ENCODE data around the gene HS3ST1.

Gene HS3ST1

DNA sequence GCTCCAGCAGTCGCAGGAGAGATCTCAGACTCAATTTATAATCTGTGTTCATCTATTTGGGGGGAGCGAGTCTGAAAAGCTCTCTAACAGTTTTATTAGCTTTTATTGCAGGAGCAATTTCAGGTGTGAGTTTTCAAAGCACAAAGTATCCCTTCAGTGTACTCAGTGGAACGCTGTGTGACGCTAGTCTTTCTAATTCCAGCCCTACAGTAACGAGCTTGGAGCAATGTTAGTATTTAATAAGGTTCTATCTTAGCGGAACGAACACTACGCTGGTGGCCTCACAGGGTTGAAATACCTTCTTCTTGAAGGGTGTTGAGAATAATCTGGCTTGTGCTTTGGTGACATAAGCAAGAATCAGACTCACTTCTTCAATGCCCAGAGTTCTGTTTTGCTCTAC, 8.4 kb downstream of the HS3ST1 start:
- no peak for TF ChIP-seq CTCF (IDR thresholded peaks at IDR 0.05; ENCODE audit: insufficient read depth, low read depth, low read length, missing control alignments)
- no peak for DNase-seq (ENCODE audit: low read depth)
- no peak overlapping the region for H3K4me3 ChIP-seq (ENCODE audit: low read length)

- TF ChIP-seq CTCF (IDR thresholded peaks at IDR 0.05; ENCODE audit: insufficient read depth, low read depth, low read length, missing control alignments) = no peak
- H3K4me3 ChIP-seq (ENCODE audit: low read length) = no peak overlapping the region
- no peak for DNase-seq (ENCODE audit: low read depth)
Observed at GRCh38 chr4:11418610-11419009, 10.1 kb downstream of the HS3ST1 start.

DNA sequence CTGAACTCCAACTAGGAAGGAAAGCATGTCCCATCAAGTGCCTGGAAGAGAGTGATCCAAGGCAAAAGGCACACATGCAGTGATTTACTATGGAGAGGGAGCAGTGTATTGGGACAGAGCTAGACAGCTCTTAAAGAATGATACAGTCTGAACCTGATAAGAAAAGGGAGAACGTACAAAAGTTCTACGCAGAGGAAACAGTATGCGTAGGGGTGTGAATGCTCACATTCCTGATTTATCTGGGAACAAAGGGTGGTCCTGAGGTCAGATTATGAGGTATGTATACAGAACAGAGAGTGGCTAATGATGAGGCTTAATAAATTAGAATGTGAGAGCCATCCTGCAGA, 12.0 kb downstream of the HS3ST1 start:
- no peak for TF ChIP-seq CTCF (IDR thresholded peaks at IDR 0.05; ENCODE audit: insufficient read depth, low read depth, low read length, missing control alignments)
- DNase-seq (ENCODE audit: low read depth) = no peak
- H3K4me3 ChIP-seq (ENCODE audit: low read length) = no peak overlapping the region

DNA sequence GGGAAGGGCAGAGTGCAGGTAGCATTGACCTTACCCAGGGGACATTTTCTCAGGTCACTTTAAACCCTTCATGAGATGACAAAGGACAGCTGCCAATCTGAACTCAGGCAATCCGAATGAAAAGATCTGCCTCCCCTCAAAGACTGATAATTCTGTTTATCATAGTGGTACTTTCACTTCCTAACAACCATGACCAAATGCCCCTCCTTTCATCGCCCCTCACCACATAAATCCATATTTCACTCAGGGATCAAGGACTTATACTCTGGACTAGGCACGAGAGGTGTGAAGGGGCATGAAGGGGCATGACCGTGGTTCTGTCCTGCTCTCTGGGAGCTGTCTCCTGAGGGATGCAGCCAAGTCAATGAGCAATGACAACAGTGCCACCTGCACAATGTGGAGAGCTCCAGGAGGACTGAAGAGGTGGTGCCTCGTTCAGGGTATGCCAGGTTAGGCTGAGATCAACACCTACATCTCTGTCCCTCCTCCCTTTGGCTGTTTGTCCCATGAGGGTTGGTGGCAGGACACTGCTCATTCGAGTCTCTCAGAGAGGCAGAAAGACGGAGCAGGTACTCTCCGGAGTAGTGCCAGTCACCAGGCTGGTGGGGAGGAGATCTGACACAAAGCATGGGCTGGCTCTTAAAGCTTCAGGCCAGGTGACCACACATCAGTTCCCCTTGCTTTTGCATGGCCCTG, 12.5 kb downstream of the HS3ST1 start:
- DNase-seq (ENCODE audit: low read depth) = no peak
- no peak for TF ChIP-seq CTCF (IDR thresholded peaks at IDR 0.05; ENCODE audit: insufficient read depth, low read depth, low read length, missing control alignments)
- no peak overlapping the region for H3K4me3 ChIP-seq (ENCODE audit: low read length)

DNA sequence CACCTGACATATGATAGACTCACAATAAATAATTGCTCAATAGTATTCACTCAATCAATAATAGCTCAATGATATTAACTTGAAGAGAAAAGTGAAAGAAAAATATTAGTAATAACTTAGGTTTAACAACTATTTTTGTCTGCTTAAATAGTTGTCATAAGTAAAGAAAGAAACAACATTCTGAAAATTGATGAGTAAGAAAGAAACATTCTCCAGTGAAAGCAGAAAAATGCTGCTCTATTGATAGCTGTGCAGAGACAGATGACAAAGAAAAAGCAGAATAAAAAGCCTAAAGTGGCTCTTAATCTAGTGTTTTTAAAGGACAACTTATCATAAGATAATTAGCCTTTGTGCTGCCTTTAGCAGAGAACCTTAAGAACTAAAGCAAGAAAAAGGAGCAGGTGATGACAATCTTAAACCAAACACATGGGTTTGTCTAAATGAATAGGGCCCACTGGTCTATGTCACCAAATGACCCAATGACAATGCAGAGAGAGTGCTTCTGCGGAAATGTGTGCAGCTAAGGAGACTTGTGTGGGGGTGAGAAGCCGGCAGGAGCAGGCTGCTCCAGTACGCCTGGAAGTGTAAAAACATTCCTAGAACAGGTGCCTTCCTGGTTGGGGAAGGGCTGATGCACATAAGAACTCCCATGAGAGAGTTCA, 13.2 kb downstream of the HS3ST1 start:
- H3K4me3 ChIP-seq (ENCODE audit: low read length) = no peak overlapping the region
- TF ChIP-seq CTCF (IDR thresholded peaks at IDR 0.05; ENCODE audit: insufficient read depth, low read depth, low read length, missing control alignments) = no peak
- no peak for DNase-seq (ENCODE audit: low read depth)

DNA sequence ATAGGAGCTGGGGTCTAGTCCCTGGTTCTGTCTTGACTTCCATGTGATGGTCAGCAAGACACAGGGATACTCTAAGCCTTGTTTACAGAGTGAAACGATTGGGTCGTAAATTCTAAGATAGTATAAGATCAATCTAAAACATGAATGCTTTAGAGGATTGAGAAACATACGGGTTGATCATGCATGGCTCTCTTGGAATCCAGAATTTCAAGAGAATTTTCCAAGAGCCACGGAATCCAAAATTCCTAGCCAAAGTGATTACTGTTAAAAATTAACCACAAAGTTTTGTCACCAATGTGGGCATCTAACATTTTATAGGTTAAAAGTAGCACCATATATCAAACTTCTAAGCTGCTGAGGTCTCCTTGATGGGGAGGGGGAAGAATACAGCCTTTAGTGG, 16.5 kb downstream of the HS3ST1 start:
- DNase-seq (ENCODE audit: low read depth) = no peak
- no peak overlapping the region for H3K4me3 ChIP-seq (ENCODE audit: low read length)
- no peak for TF ChIP-seq CTCF (IDR thresholded peaks at IDR 0.05; ENCODE audit: insufficient read depth, low read depth, low read length, missing control alignments)

- no peak for TF ChIP-seq CTCF (IDR thresholded peaks at IDR 0.05; ENCODE audit: insufficient read depth, low read depth, low read length, missing control alignments)
- DNase-seq (ENCODE audit: low read depth) = no peak
- no peak overlapping the region for H3K4me3 ChIP-seq (ENCODE audit: low read length)
Observed at GRCh38 chr4:11409632-11410031, 19.1 kb downstream of the HS3ST1 start.

Measured in epithelial cell of esophagus (primary cell).